ENCODE data around the gene KREMEN1.
A peak's percentile ranks its signal among the peaks of the same experiment; 100 is the strongest.

The KREMEN1 gene

DNA sequence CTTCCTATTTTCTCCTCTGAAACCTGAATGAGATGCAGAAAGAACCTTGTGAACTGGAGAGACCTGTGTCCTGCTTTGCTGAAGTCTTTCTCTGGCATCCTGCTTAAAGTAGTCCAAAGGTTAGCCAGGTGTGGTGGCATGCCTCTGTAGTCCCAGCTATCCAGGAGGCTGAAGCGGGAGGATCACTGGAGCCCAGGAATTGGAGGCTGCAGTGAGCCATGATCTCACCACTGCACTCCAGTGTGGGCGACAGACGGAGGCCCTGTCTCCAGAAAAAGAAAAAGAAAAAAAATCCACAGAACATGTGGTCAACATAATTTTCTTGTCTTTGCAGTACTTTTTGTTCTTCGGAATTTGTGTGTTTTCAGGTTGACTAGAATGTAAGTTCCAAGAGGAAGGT, 2.3 kb upstream of the KREMEN1 start:
- Histone ChIP-seq H3K36me3 (no peaks in the 10 kb centered on the region), H3K4me1 (peaks cover 31 to 41% (median 35%) of the 10 kb centered on the region in 10 experiments), H3K27ac (no peak overlapping the region), H3K4me2 (no peak overlapping the region), H3K27me3 (peaks cover 62 to 69% (median 65%) of the 10 kb centered on the region in 11 experiments), H3K4me3 (no peak overlapping the region), H3K9ac (no peak overlapping the region), H3K9me3 (replicated peaks in 1 of 11) (no peaks in the 10 kb centered on the region), H4K20me1 (peaks cover 0 to 40% (median 23%) of the 10 kb centered on the region in 11 experiments; a peak in 15 of 22 replicates)
- TF ChIP-seq Cebpa-rat (IDR thresholded peaks at IDR 0.05) = no peak

DNA sequence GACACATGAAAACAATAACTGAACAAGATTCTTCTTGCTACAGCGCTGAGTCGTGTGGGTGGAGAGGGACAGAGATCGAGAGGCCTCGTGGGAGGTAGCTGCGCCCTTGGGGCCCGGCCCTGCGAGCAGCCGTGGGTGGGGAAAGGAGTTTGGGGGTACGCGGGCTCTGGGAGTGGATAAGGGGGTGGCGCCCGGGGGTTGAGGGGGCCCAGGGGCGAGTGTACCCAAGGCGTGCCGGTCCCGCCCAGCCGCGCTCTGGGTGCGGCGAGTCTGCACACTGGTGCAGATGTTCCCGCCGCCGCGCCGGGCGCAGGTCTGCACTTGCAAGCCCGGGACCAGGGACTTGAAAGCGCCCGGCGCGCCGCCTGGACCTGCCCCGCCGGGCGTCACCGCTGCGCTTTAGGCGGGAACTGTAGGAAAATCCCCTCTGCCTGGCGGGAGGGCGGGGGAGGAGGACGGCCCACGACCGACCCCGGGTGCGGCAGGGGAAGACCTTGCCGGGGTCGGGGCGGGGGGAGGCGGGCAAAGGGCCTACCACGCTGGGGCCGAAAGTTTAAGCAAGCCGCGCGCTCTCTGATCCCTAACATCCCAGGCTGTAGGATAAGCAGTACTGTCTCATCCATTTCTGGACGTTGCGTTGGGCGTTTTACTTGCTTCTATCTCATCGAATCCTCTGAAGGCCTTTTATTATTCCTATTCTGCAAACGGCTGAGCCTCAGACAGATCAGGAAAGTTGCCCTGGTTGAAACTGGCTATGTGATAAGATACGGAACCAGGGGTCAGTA, 1.4 kb upstream of the KREMEN1 start:
- H3K4me2 ChIP-seq = peak overlapping the region; percentile 85 to 99 (median 94)
- H3K4me3 ChIP-seq = peak overlapping the region; percentile 60 to 76 (median 67); a peak in 19 of 20 replicates
- peaks cover 21 to 32% (median 25%) of the 10 kb centered on the region in 10 experiments for H3K4me1 ChIP-seq
- H3K27ac ChIP-seq = no peak overlapping the region
- peak overlapping the region in 3 of 11 experiments; percentile 4 to 30 (median 17); a peak in 2 of 22 replicates for H3K9ac ChIP-seq
- peaks cover 0 to 40% (median 23%) of the 10 kb centered on the region in 11 experiments; a peak in 15 of 22 replicates for H4K20me1 ChIP-seq
- TF ChIP-seq Cebpa-rat (IDR thresholded peaks at IDR 0.05) = no peak
- no peaks in the 10 kb centered on the region for H3K9me3 ChIP-seq (replicated peaks in 1 of 11)
- no peaks in the 10 kb centered on the region for H3K36me3 ChIP-seq
- H3K27me3 ChIP-seq = peaks cover 72 to 79% (median 75%) of the 10 kb centered on the region in 11 experiments

DNA sequence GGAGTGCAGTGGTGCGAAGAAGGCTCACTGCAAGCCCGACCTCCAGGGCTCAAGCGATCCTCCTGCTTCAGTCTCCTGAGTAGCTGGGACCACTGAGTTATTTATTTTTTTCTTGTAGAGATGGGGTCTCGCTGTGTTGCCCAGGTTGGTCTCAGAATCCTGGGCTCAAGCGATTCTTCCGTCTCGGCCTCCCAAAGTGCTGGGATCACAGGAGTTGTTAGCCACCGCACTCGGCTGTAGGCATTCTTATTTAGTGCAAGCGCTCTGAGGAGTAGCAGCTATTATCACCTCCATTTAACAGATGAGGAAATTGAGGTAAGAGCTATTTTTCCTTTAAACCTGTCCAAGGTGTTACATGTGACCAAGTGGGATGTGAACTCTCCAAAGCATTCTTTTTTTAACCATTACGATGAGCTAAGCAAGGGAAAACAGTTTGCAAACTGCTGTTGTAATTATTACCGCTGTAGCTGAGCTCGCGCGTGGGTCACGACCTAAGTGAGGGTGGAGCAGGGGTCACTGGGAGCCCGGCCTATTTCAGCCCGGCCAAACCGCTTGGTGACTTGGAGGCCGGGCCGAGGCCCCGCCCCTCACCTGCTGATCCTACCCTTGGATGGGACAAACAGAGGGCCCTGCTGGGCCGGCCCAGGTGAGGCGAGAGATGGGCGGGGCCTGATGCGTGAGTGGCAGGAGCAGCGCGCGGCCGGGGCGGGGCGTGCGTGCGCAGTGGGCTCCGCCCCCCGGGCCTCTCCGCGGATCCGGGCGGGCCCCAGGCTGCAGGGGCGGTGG, 449 bp upstream of the KREMEN1 start:
- no peak for TF ChIP-seq Cebpa-rat (IDR thresholded peaks at IDR 0.05)
- H3K9ac ChIP-seq = peak overlapping the region in 3 of 11 experiments; percentile 68 to 83 (median 73); a peak in 7 of 22 replicates
- H3K27me3 ChIP-seq = peaks cover 72 to 82% (median 75%) of the 10 kb centered on the region in 11 experiments
- peaks cover 0 to 40% (median 23%) of the 10 kb centered on the region in 11 experiments; a peak in 15 of 22 replicates for H4K20me1 ChIP-seq
- H3K4me2 ChIP-seq = peak overlapping the region; percentile 85 to 99 (median 94)
- H3K27ac ChIP-seq = no peak overlapping the region
- no peaks in the 10 kb centered on the region for H3K9me3 ChIP-seq (replicated peaks in 1 of 11)
- peaks cover 19 to 29% (median 24%) of the 10 kb centered on the region in 10 experiments for H3K4me1 ChIP-seq
- H3K4me3 ChIP-seq = peak overlapping the region; percentile 60 to 76 (median 67)
- no peaks in the 10 kb centered on the region for H3K36me3 ChIP-seq

- no peak for TF ChIP-seq Cebpa-rat (IDR thresholded peaks at IDR 0.05)
- no peaks in the 10 kb centered on the region for H3K9me3 ChIP-seq (replicated peaks in 1 of 11)
- no peaks in the 10 kb centered on the region for H3K36me3 ChIP-seq
- H3K9ac ChIP-seq = peak overlapping the region in 8 of 11 experiments; percentile 66 to 83 (median 70); a peak in 10 of 22 replicates
- H3K27ac ChIP-seq = no peak overlapping the region; a peak in 1 of 22 replicates
- peaks cover 0 to 40% (median 23%) of the 10 kb centered on the region in 11 experiments; a peak in 15 of 22 replicates for H4K20me1 ChIP-seq
- H3K27me3 ChIP-seq = peaks cover 72 to 83% (median 76%) of the 10 kb centered on the region in 11 experiments
- peak overlapping the region; percentile 60 to 76 (median 67) for H3K4me3 ChIP-seq
- H3K4me2 ChIP-seq = peak overlapping the region; percentile 85 to 99 (median 95)
- peaks cover 19 to 29% (median 24%) of the 10 kb centered on the region in 10 experiments for H3K4me1 ChIP-seq
These were observed 912 bp downstream of the KREMEN1 start for GRCh38 chr22:29073618-29074275.

GRCh38 chr22:29074276-29074772, 1.5 kb downstream of the KREMEN1 start:
- Histone ChIP-seq H3K36me3 (no peaks in the 10 kb centered on the region), H4K20me1 (peaks cover 0 to 40% (median 23%) of the 10 kb centered on the region in 11 experiments; a peak in 15 of 22 replicates), H3K4me2 (no peak overlapping the region; a peak in 1 of 22 replicates), H3K4me1 (peaks cover 19 to 29% (median 24%) of the 10 kb centered on the region in 10 experiments), H3K27ac (no peak overlapping the region), H3K9me3 (replicated peaks in 1 of 11) (no peaks in the 10 kb centered on the region), H3K9ac (no peak overlapping the region), H3K4me3 (no peak overlapping the region; a peak in 1 of 20 replicates), H3K27me3 (peaks cover 68 to 81% (median 73%) of the 10 kb centered on the region in 11 experiments)
- no peak for TF ChIP-seq Cebpa-rat (IDR thresholded peaks at IDR 0.05)

DNA sequence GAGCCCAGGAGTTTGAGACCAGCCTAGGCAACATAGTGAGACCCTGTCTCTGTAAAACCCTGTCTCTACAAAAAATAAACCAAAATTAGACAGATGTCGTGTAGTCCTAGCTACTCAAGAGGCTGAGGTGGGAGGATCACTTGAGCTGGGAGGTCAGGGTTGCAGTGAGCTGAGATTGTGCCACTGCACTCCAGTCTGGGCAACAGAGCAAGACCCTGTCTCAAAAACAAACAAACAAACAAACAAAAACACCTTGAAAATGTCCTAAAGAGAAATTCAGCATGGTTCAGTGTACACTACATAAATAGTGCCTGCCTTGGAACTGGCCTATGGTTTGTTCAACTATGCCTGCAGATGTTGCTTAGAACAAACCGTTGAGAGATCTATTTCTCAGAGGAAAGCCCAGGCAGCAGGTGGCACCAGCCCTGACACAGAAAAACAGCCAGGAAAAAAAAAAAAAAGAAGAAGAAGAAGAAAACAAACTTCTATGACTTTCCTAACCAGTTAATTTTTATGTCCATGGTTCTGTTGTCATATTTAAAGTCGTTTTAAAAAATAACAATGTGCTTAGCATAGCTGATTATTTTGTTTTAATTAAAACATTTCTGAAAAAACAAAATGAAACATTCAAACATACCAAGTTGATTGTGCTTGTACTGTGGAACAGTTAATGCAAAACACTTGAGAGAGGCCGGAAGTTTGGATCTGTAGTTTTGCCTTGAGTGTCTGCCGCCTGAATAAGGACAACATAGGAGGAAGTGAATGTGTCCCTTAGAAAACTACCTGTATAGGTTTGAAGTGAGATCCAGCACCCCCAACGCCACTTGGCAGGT, 5.4 kb downstream of the KREMEN1 start:
- H3K9ac ChIP-seq = no peak overlapping the region
- peaks cover 0 to 14% (median 10%) of the 10 kb centered on the region in 11 experiments; a peak in 9 of 22 replicates for H4K20me1 ChIP-seq
- no peaks in the 10 kb centered on the region for H3K36me3 ChIP-seq
- no peak overlapping the region for H3K27ac ChIP-seq
- no peak for TF ChIP-seq Cebpa-rat (IDR thresholded peaks at IDR 0.05)
- no peak overlapping the region for H3K4me3 ChIP-seq
- peaks cover 29 to 42% (median 34%) of the 10 kb centered on the region in 11 experiments for H3K27me3 ChIP-seq
- no peaks in the 10 kb centered on the region for H3K9me3 ChIP-seq (replicated peaks in 1 of 11)
- no peak overlapping the region for H3K4me2 ChIP-seq
- H3K4me1 ChIP-seq = peaks cover 6 to 26% (median 14%) of the 10 kb centered on the region in 10 experiments

DNA sequence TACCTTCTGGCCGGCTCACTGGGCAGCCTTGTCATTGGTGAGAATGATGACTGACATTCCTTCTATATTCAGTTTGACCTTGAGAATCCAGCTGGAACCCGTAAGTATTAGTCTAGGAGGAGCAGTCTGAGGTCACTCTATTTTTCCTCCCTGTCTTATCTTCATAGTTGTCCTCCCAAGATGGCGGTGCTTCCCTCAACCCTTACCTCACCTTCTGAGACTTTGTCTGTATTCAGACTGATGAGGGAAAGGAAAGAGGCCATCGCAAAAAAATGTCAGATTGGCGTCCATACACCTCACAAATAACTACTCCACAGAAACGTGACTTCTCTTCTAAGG, 6.0 kb downstream of the KREMEN1 start:
- Histone ChIP-seq H3K36me3 (no peaks in the 10 kb centered on the region), H3K27me3 (peaks cover 23 to 36% (median 28%) of the 10 kb centered on the region in 11 experiments), H3K4me2 (no peak overlapping the region), H3K9ac (no peak overlapping the region), H3K9me3 (replicated peaks in 1 of 11) (no peaks in the 10 kb centered on the region), H4K20me1 (peaks cover 0 to 8% (median 4%) of the 10 kb centered on the region in 11 experiments; a peak in 9 of 22 replicates), H3K4me1 (peaks cover 1 to 26% (median 14%) of the 10 kb centered on the region in 10 experiments; a peak in 18 of 20 replicates), H3K4me3 (no peak overlapping the region), H3K27ac (no peak overlapping the region)
- TF ChIP-seq Cebpa-rat (IDR thresholded peaks at IDR 0.05) = no peak

All from BLaER1 treated with 17β-estradiol and CSF1 and Interleukin-3, amounts not matched to agents 10 nM and 100 nM (cell line).